GM12878 (cell line): ENCODE data around the gene SNX8. TPM values are rescaled to one million over a fixed set of nuclear protein-coding genes. Genes with fewer than 3 reads are reported as not detected.

Experiments
- ATAC-seq: fragments of 200-7000 bp; cut with Tn5 transposase; 3 replicates; pipeline ENCODE4 v1.9.1; 2020; ENCODE audit warnings: mild to moderate bottlenecking, moderate library complexity
- BruUV-seq: library from RNA; stranded (reverse); fragments of 400-500 nt; replicated peaks from 2 replicates; lab custom pipeline; 2021; lab: Mats Ljungman, UMichigan
- CTCF ChIA-PET: fragments of 300-600 bp; sonication (Branson Sonifier 250); formaldehyde crosslinking; extraction: SDS; loops from one replicate; lab custom pipeline; 2021; ENCODE audit warnings: inconsistent platforms; lab: Yijun Ruan, JAX
- POLR2A ChIA-PET: fragments of 350-600 bp; formaldehyde crosslinking; extraction: SDS; loops from one replicate; lab custom pipeline; 2021; ENCODE audit warnings: inconsistent platforms; lab: Charles Lee
- RAD21 ChIA-PET: fragments of 300-600 bp; sonication (Branson Sonifier 250); formaldehyde crosslinking; loops from one replicate; lab custom pipeline; 2023; ENCODE audit warnings: antibody characterized with exemption; ENCODE audit not compliant: unreplicated experiment; lab: Charles Lee
- SMC1A ChIA-PET: fragments of 300-600 bp; sonication (Branson Sonifier 250); formaldehyde crosslinking; loops from one replicate; lab custom pipeline; 2023; ENCODE audit not compliant: unreplicated experiment, uncharacterized antibody; lab: Charles Lee
- DNase-seq: peaks from one replicate; pipeline ENCODE4 v3.0.0-alpha.2; 2011; ENCODE audit warnings: low read depth, low spot score
- FAIRE-seq: peaks from 3 replicates; lab custom pipeline; 2011; peaks lifted over from hg19 to GRCh38; lab: Jason Lieb, UNC
- H2AFZ ChIP-seq: 2 replicates; pipeline ENCODE4 v1.6.0; 2011; ENCODE audit warnings: low read depth, low read length, control low read depth; ENCODE audit not compliant: control insufficient read depth
- H3K27ac ChIP-seq: 2 replicates; pipeline ENCODE4 v1.5.1; 2011; ENCODE audit warnings: control low read depth; ENCODE audit not compliant: control insufficient read depth, insufficient read depth
- H3K27me3 ChIP-seq, 2 experiments: replicated peaks in 1 of 2; 2 replicates each; pipeline versions ENCODE4 v1.6.0 to v1.6.1; 2011; ENCODE audit warnings: low read length in 1 of 2; ENCODE audit not compliant: control insufficient read depth in 2 of 2, insufficient read depth in 2 of 2
- H3K36me3 ChIP-seq, 2 experiments: 2 replicates each; pipeline ENCODE4 v1.5.1; 2011; ENCODE audit warnings: low read length in 1 of 2; ENCODE audit not compliant: control insufficient read depth in 2 of 2, insufficient read depth in 2 of 2
- H3K4me1 ChIP-seq: 2 replicates; pipeline ENCODE4 v1.6.1; 2011; ENCODE audit warnings: mild to moderate bottlenecking, low read length, moderate library complexity, mixed read lengths; ENCODE audit not compliant: control insufficient read depth, insufficient read depth
- H3K4me2 ChIP-seq: 2 replicates; pipeline ENCODE4 v1.6.0; 2011; ENCODE audit warnings: control low read depth; ENCODE audit not compliant: control insufficient read depth, insufficient read depth
- H3K4me3 ChIP-seq: fragments of 200-600 bp; sonication (generic); 2 replicates; pipeline ENCODE4 v1.5.1; 2016
- H3K79me2 ChIP-seq: 2 replicates; pipeline ENCODE4 v1.6.0; 2011; ENCODE audit warnings: low read length; ENCODE audit not compliant: control insufficient read depth, insufficient read depth
- H3K9ac ChIP-seq: 2 replicates; pipeline ENCODE4 v1.8.0; 2011; ENCODE audit warnings: low read length, control low read depth, mixed read lengths; ENCODE audit not compliant: control insufficient read depth, insufficient read depth
- H3K9me3 ChIP-seq: replicated peaks from 3 replicates; pipeline ENCODE4 v1.5.1; 2011; ENCODE audit warnings: mild to moderate bottlenecking, low read length; ENCODE audit not compliant: control insufficient read depth, insufficient read depth
- H4K20me1 ChIP-seq: 2 replicates; pipeline ENCODE4 v1.6.0; 2011; ENCODE audit not compliant: control insufficient read depth, insufficient read depth
- BCL3 ChIP-seq: IDR thresholded peaks from 2 replicates; pipeline ENCODE4 v1.6.1; 2011; ENCODE audit warnings: borderline replicate concordance, low read depth, mild to moderate bottlenecking, moderate library complexity, low read length; ENCODE audit not compliant: insufficient read depth, poor library complexity, severe bottlenecking
- BHLHE40 ChIP-seq, 2 experiments: fragments of 450-650 bp in 1 of 2; IDR thresholded peaks; 2 replicates each; pipeline ENCODE4 v1.6.1; 2011 to 2017; ENCODE audit warnings: low read depth in 2 of 2, borderline replicate concordance in 1 of 2, improper control_type of control experiment in 1 of 2, low read length in 1 of 2, mild to moderate bottlenecking in 1 of 2
- DPF2 ChIP-seq: fragments of 450-650 bp; IDR thresholded peaks from 2 replicates; pipeline ENCODE4 v1.6.1; 2017; ENCODE audit warnings: mild to moderate bottlenecking
- MEF2A ChIP-seq: IDR thresholded peaks from 2 replicates; pipeline ENCODE4 v1.6.1; 2011; ENCODE audit warnings: low read depth, mild to moderate bottlenecking, low read length, moderate library complexity; ENCODE audit not compliant: insufficient read depth
- MEF2B ChIP-seq: fragments of 450-650 bp; IDR thresholded peaks from 2 replicates; pipeline ENCODE4 v1.6.1; 2018; ENCODE audit warnings: mild to moderate bottlenecking, moderate library complexity; ENCODE audit not compliant: partially characterized antibody, poor library complexity, severe bottlenecking
- NR2C1 ChIP-seq: fragments of 450-650 bp; IDR thresholded peaks from 2 replicates; pipeline ENCODE4 v1.6.1; 2017; ENCODE audit warnings: antibody characterized with exemption, mild to moderate bottlenecking, moderate library complexity
- PBX3 ChIP-seq: IDR thresholded peaks from 2 replicates; pipeline ENCODE4 v1.6.1; 2011; ENCODE audit warnings: mild to moderate bottlenecking, low read depth, low read length, moderate library complexity; ENCODE audit not compliant: insufficient replicate concordance
- POU2F2 ChIP-seq: IDR thresholded peaks from 3 replicates; pipeline ENCODE4 v1.6.1; 2011; ENCODE audit warnings: low read depth, mild to moderate bottlenecking, low read length, borderline replicate concordance
- SIN3A ChIP-seq: IDR thresholded peaks from 2 replicates; pipeline ENCODE4 v1.6.1; 2012; ENCODE audit warnings: low read depth, low read length, improper control_type of control experiment
- SMC3 ChIP-seq: IDR thresholded peaks from 2 replicates; pipeline ENCODE4 v1.6.1; 2011; ENCODE audit warnings: low read length, improper control_type of control experiment, borderline replicate concordance
- SPI1 ChIP-seq: IDR thresholded peaks from 2 replicates; pipeline ENCODE4 v1.6.1; 2011; ENCODE audit warnings: low read depth, mild to moderate bottlenecking, low read length, moderate library complexity, borderline replicate concordance; ENCODE audit not compliant: insufficient read depth
- SREBF2 ChIP-seq: IDR thresholded peaks from 2 replicates; pipeline ENCODE4 v1.6.1; 2012; ENCODE audit warnings: mild to moderate bottlenecking, low read length
- ZBTB4 ChIP-seq: fragments of 450-650 bp; formaldehyde crosslinking; IDR thresholded peaks from 2 replicates; pipeline ENCODE4 v1.4.0; 2022; ENCODE audit warnings: mild to moderate bottlenecking, moderate library complexity
- ZNF217 ChIP-seq: fragments of 450-650 bp; IDR thresholded peaks from 2 replicates; pipeline ENCODE4 v1.6.1; 2017; ENCODE audit warnings: antibody characterized with exemption, mild to moderate bottlenecking
- WGBS: methylation state at CpG from one replicate; pipeline ENCODE4 v1.1.6; 2016; ENCODE audit warnings: low lambda C conversion rate; ENCODE audit not compliant: insufficient replicate concordance, insufficient coverage; ENCODE audit errors: missing lambda C conversion rate; 5-methylcytosine and 5-hydroxymethylcytosine counted together
- in situ Hi-C: fragments of 300-500 bp; cut with MboI; formaldehyde crosslinking; loops from 9 replicates; pipeline ENCODE4 v1.14.3; 2018; ENCODE audit warnings: mixed read lengths
- intact Hi-C: fragments of 100-400 bp; cut with micrococcal nuclease; formaldehyde crosslinking; loops from one replicate; pipeline ENCODE4 v1.14.2; 2022; ENCODE audit not compliant: unreplicated experiment
- polyA plus RNA-seq, 11 experiments: library from polyadenylated mRNA; depleted of rRNA in 4 of 11; unstranded in 6 of 11; stranded (reverse) in 5 of 11; fragments of >200 nt; fragmentation: Nextera tagmentation in 4 of 11; fragmentation: Illumina TruSeq in 1 of 11; extraction: Ambion mirVana in 4 of 11; extraction: Trizol in 1 of 11; gene quantifications; 1 replicate in 1 of 11; 2 replicates in 10 of 11; pipeline versions ENCODE4 v1.2.1 to v1.2.3, GENCODE V29; 2011 to 2016; ENCODE audit warnings: inconsistent platforms in 2 of 11, missing spikeins in 2 of 11, low read depth in 1 of 11
- total RNA-seq, 4 experiments: library from RNA; depleted of rRNA in 3 of 4; stranded (reverse); fragments of >200 nt in 3 of 4; fragmentation: Illumina TruSeq in 1 of 4; extraction: Trizol in 1 of 4; gene quantifications; 2 replicates each; pipeline versions ENCODE4 v1.2.1 to v1.2.3, GENCODE V29; 2013 to 2021

SNX8 gene
- total and polyA plus RNA-seq, 10 of the 15 experiments (the other 5 are each of a cell fraction or from before 2014, with no cell fraction given) = 6.4 to 210 (median 97.6) TPM

GRCh38 chr7:2225830-2226229, 88.4 kb downstream of the SNX8 start (continued):
- TF ChIP-seq BCL3 = no peak
- no peak for TF ChIP-seq ZNF217
- no peak for TF ChIP-seq SPI1
- TF ChIP-seq NR2C1 = no peak
- TF ChIP-seq, all 136 proteins: peak for 0

- TF ChIP-seq DPF2 (no peak), POU2F2 (no peak), ZBTB4 (CRISPR knock-in tag) (no peak), PBX3 (no peak), SREBF2 (no peak), MEF2A (no peak), SIN3A (no peak), MEF2B (no peak), BHLHE40 (IDR thresholded peaks at IDR 0.05; ENCODE audit: borderline replicate concordance in 1 of 2, low read depth in 2 of 2, low read length in 1 of 2) (no peak), SMC3 (no peak)
- H3K79me2 ChIP-seq = peaks cover 6% of the 10 kb centered on the region
- intact Hi-C loops (no loop called here), in situ Hi-C loops (no loop called here)
- RAD21 ChIA-PET = no interaction called here
- H3K27ac ChIP-seq = no peak overlapping the region
- H3K27me3 ChIP-seq = no peaks in the 10 kb centered on the region
- ATAC-seq = no peak
- no peak for FAIRE-seq
- peaks cover 14 to 42% of the 10 kb centered on the region in 2 experiments for H3K36me3 ChIP-seq
- H3K4me2 ChIP-seq = no peak overlapping the region
- no peak overlapping the region for H3K9ac ChIP-seq
- 98% methylated on average over 14 of the region's 14 CpGs for WGBS
- H3K4me3 ChIP-seq = no peak overlapping the region
- no TSS peak for BruUV-seq
- DNase-seq = no peak
- CTCF ChIA-PET = no interaction called here
- POLR2A ChIA-PET = no interaction called here
- no peak overlapping the region for H2AFZ ChIP-seq
- SMC1A ChIA-PET = no interaction called here
- no peaks in the 10 kb centered on the region for H3K9me3 ChIP-seq
- peaks cover 2% of the 10 kb centered on the region; the same call in 1 of the 2 replicates for H4K20me1 ChIP-seq
- no peaks in the 10 kb centered on the region for H3K4me1 ChIP-seq
Observed at GRCh38 chr7:2225336-2225735, 88.9 kb downstream of the SNX8 start.
